Osteocyte (in vitro differentiated cells): Measurements from ENCODE around the gene ADCY3. TPM values are rescaled to one million over a fixed set of nuclear protein-coding genes. Genes with fewer than 3 reads are reported as not detected.

Experiments
- DNase-seq: peaks from one replicate; pipeline ENCODE4 v3.0.0; 2021; ENCODE audit warnings: mixed read lengths; ENCODE audit not compliant: unreplicated experiment; ENCODE audit errors: extremely low spot score
- H3K27ac Mint-ChIP-seq: one replicate; pipeline ENCODE4 v1.8.0; 2021; ENCODE audit warnings: mild to moderate bottlenecking, mixed read lengths; ENCODE audit not compliant: unreplicated experiment
- H3K27me3 Mint-ChIP-seq: one replicate; pipeline ENCODE4 v1.8.0; 2021; ENCODE audit warnings: mixed read lengths; ENCODE audit not compliant: unreplicated experiment
- H3K36me3 Mint-ChIP-seq: one replicate; pipeline ENCODE4 v1.8.0; 2021; ENCODE audit warnings: mixed read lengths; ENCODE audit not compliant: unreplicated experiment
- H3K4me1 Mint-ChIP-seq: one replicate; pipeline ENCODE4 v1.8.0; 2021; ENCODE audit warnings: mixed read lengths; ENCODE audit not compliant: unreplicated experiment
- H3K4me3 Mint-ChIP-seq: one replicate; pipeline ENCODE4 v1.8.0; 2021; ENCODE audit warnings: mild to moderate bottlenecking, moderate library complexity, mixed read lengths; ENCODE audit not compliant: unreplicated experiment
- H3K9me3 Mint-ChIP-seq: one replicate; pipeline ENCODE4 v1.8.0; 2021; ENCODE audit warnings: mixed read lengths; ENCODE audit not compliant: unreplicated experiment
- CTCF ChIP-seq: fragments of 200-600 bp; sonication (generic); IDR thresholded peaks from 2 replicates; pipeline ENCODE4 v1.5.0; 2021; ENCODE audit warnings: antibody characterized with exemption, mild to moderate bottlenecking, moderate library complexity
- total RNA-seq: library from RNA; stranded (reverse); gene quantifications from 2 replicates; pipeline ENCODE4 v1.2.1, GENCODE V29; 2021

ADCY3 gene
- total RNA-seq, 1 donor from 2014 or later: 99.9 TPM

GRCh38 chr2:24894750-24895149 is 25.3 kb downstream of the ADCY3 start:
- H3K36me3 Mint-ChIP-seq: peaks cover 45% of the 10 kb centered on the region
- peaks cover 25% of the 10 kb centered on the region for H3K9me3 Mint-ChIP-seq
- H3K27ac Mint-ChIP-seq: no peak overlapping the region
- peaks cover 15% of the 10 kb centered on the region for H3K4me1 Mint-ChIP-seq
- DNase-seq: no peak
- no peak overlapping the region for H3K4me3 Mint-ChIP-seq
- no peak for TF ChIP-seq CTCF
- H3K27me3 Mint-ChIP-seq: no peaks in the 10 kb centered on the region

GRCh38 chr2:24893934-24894333 is 26.1 kb downstream of the ADCY3 start:
- Mint-ChIP-seq H3K27ac (no peak overlapping the region), H3K27me3 (no peaks in the 10 kb centered on the region), H3K4me3 (no peak overlapping the region), H3K36me3 (peaks cover 38% of the 10 kb centered on the region), H3K4me1 (peaks cover 8% of the 10 kb centered on the region), H3K9me3 (peaks cover 25% of the 10 kb centered on the region)
- no peak for TF ChIP-seq CTCF
- no peak for DNase-seq

DNA sequence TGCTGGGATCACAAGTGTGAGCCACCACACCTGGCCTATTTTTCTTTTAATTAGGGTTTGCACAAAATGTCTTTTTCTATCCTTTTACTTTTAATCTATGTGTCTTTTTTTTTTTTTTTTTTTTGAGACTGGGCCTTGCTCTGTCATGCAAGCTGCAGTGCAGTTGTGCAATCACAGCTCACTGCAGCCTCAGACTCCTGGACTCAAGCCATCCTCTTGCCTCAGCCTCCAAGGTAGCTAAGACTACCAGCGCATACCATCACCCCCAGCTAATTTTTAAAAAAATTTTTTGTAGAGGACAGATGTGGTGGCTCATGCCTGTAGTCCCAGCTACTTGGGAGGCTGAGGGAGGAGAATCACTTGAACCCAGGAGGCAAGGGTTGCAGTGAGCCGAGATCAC is 27.1 kb downstream of the ADCY3 start:
- Mint-ChIP-seq H3K4me1 (no peaks in the 10 kb centered on the region), H3K36me3 (peaks cover 36% of the 10 kb centered on the region), H3K4me3 (no peak overlapping the region), H3K27me3 (no peaks in the 10 kb centered on the region), H3K9me3 (peaks cover 25% of the 10 kb centered on the region), H3K27ac (no peak overlapping the region)
- no peak for DNase-seq
- no peak for TF ChIP-seq CTCF

GRCh38 chr2:24891201-24891600 is 28.8 kb downstream of the ADCY3 start:
- H3K9me3 Mint-ChIP-seq: peaks cover 20% of the 10 kb centered on the region

DNA sequence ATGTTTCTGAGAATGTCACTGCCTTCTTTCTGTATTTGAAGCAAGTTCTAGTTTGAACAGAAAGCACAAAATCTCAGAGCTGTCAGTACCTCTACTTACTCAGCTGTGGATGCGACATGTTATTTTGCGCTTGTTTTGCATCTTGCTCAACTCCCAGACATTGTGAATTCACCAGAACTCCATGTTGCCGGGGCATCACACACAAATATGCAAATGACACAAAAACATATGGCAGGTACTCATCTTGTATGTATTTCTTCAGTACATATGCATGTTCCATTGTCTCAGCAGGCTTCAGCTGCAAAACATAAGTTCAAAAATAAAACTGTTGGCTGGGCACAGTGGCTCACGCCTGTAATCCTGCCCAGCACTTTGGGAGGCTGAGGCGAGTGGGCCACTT is 30.8 kb downstream of the ADCY3 start:
- TF ChIP-seq CTCF: no peak
- H3K36me3 Mint-ChIP-seq: peaks cover 12% of the 10 kb centered on the region
- no peak overlapping the region for H3K27ac Mint-ChIP-seq
- H3K4me3 Mint-ChIP-seq: no peak overlapping the region
- H3K9me3 Mint-ChIP-seq: peaks cover 10% of the 10 kb centered on the region
- H3K27me3 Mint-ChIP-seq: no peaks in the 10 kb centered on the region
- peaks cover 15% of the 10 kb centered on the region for H3K4me1 Mint-ChIP-seq
- DNase-seq: no peak

More at GRCh38 chr2:24891201-24891600, 28.8 kb downstream of the ADCY3 start:
- peaks cover 22% of the 10 kb centered on the region for H3K36me3 Mint-ChIP-seq
- no peak overlapping the region for H3K4me3 Mint-ChIP-seq
- H3K27me3 Mint-ChIP-seq: no peaks in the 10 kb centered on the region
- no peak for DNase-seq
- no peak for TF ChIP-seq CTCF
- peaks cover 9% of the 10 kb centered on the region for H3K4me1 Mint-ChIP-seq
- no peak overlapping the region for H3K27ac Mint-ChIP-seq
